GM23248 (cell line): ENCODE results near the gene VSX2.

Experiments
- EZH2 ChIP-seq: fragments of 200-600 bp; sonication (generic); IDR thresholded peaks from 2 replicates; pipeline ENCODE4 v1.6.1; 2018; ENCODE audit warnings: antibody characterized with exemption, mild to moderate bottlenecking; ENCODE audit not compliant: insufficient read depth, poor library complexity, severe bottlenecking
- EZH2phosphoT487 ChIP-seq: fragments of 200-600 bp; sonication (generic); IDR thresholded peaks from 2 replicates; pipeline ENCODE4 v1.6.1; 2018; ENCODE audit warnings: antibody characterized with exemption, moderate library complexity, mild to moderate bottlenecking, low read depth; ENCODE audit not compliant: insufficient read depth

DNA sequence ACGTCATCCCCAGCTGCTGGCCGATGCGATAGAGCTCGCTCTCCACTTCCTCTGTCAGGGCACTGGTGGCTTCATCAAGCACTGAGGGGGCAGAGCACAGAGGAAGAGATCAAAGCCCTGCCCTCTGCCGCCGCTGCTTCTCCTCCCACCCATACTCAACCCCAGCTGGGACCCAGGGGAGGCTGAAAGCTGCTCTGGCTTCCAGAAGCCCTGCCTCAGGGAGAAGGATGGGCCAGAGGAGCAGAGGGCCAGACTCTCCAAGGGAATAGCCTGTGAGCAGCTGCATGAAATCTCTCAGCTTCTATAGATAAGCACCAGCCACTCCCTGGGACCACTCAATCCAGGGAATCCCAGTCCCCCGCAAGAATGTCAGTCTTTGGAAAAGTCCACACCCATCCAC, 47.5 kb downstream of the VSX2 start:
- TF ChIP-seq EZH2 (no peak), EZH2phosphoT487 (no peak)
